SKM-1 treated with dmso at 0.1 percent for 144 hours (cell line): Measurements from ENCODE around the gene PLAC8L1.
A peak's percentile ranks its signal among the peaks of the same experiment; 100 is the strongest.

Source experiments
- DNase-seq: peaks from one replicate; lab custom pipeline; 2025; ENCODE audit not compliant: unreplicated experiment; lab: John Stamatoyannopoulos, UW

PLAC8L1 gene

GRCh38 chr5:146047396-146047795 is 58.0 kb downstream of the PLAC8L1 start:
- DNase-seq: no peak

GRCh38 chr5:146043722-146044121 is 61.7 kb downstream of the PLAC8L1 start:
- DNase-seq: no peak

GRCh38 chr5:146042628-146043279 is 62.6 kb downstream of the PLAC8L1 start:
- DNase-seq: no peak

- no peak for DNase-seq
These were observed 64.1 kb downstream of the PLAC8L1 start for GRCh38 chr5:146041180-146041789.

GRCh38 chr5:146040527-146040926 is 64.8 kb downstream of the PLAC8L1 start:
- DNase-seq: no peak

GRCh38 chr5:146039420-146039819 is 66.0 kb downstream of the PLAC8L1 start:
- DNase-seq: peak; percentile 83

GRCh38 chr5:146034605-146035004 is 70.8 kb downstream of the PLAC8L1 start:
- no peak for DNase-seq
